GM18502 (cell line): Measurements from ENCODE around the gene ULK4.

ENCODE experiments used
- ATAC-seq: cut with Tn5 transposase; IDR thresholded peaks from one replicate; pipeline ENCODE4 v1.9.1; 2021; ENCODE audit warnings: mild to moderate bottlenecking; ENCODE audit not compliant: unreplicated experiment, poor library complexity

The ULK4 gene

GRCh38 chr3:41213588-41213987, 748.3 kb downstream of the ULK4 start:
- ATAC-seq: no peak

GRCh38 chr3:41212088-41212487, 749.8 kb downstream of the ULK4 start:
- no peak for ATAC-seq

GRCh38 chr3:41210966-41211365, 750.9 kb downstream of the ULK4 start:
- no peak for ATAC-seq

DNA sequence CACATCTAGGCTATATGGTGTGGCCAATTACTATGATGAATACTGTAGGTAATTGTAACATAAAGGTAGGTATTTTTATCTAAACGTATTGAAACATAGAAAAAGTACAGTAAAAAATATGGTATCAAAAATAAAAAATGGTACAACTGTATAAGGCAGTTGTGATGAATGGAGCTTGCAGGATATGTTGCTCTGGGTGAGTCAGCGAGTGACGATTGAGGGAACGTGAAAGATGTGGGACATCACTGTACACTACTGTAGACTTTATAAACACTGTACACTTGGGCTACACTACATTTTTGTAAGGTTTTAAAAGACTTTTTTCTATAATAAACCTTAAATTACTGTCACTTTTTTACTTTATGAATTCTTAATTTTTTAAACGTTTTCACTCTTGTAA, 752.3 kb downstream of the ULK4 start:
- no peak for ATAC-seq

GRCh38 chr3:41208507-41209220, 753.2 kb downstream of the ULK4 start:
- no peak for ATAC-seq

DNA sequence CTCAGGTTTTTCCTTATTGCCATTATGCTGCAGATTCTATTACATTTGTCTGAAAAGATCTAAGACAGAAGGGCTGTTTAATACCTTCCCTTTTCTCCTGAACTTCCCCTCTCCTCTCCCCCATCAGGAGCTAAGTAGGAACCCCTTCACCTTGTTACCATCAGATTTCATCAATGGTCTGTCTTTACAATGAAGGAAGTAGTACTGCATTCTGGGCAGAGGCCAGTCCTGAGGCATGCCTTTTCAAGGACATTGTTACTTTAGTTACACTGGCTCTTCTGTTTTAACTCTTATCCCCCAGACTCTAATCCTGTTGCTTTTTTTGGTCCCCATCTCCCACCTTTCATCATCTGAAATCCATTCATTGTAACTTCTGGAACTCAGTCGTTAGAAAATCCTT, 754.5 kb downstream of the ULK4 start:
- no peak for ATAC-seq

- ATAC-seq: no peak
Observed at GRCh38 chr3:41205591-41205990, 756.3 kb downstream of the ULK4 start.

GRCh38 chr3:41204369-41204768, 757.5 kb downstream of the ULK4 start:
- no peak for ATAC-seq

DNA sequence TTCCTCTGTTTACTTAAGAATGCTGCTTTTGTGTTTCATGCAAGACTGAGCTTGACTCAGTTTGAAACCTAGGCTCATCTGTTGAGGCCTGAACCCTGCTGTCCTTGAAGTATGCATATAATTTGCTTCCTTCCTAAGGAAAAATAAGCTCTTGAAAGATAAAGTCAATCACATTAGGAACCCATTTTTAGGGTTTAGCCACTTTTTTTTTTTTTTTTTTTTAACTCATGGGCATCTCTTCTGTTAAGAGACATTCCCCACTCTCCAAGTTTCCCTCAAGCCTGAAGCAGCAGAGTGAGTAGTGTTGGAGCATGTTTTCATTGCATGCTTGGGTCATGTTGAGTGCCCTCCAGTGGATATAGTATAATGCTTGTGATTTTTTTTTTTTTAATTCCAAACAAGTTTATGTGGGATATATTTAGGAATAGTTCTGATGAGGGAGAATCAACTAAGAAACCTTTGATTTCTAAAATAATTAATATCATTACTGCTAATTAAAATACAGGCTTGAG, 759.0 kb downstream of the ULK4 start:
- no peak for ATAC-seq

GRCh38 chr3:41202075-41202833, 759.6 kb downstream of the ULK4 start:
- ATAC-seq: no peak

GRCh38 chr3:41200669-41201021, 761.3 kb downstream of the ULK4 start:
- no peak for ATAC-seq

DNA sequence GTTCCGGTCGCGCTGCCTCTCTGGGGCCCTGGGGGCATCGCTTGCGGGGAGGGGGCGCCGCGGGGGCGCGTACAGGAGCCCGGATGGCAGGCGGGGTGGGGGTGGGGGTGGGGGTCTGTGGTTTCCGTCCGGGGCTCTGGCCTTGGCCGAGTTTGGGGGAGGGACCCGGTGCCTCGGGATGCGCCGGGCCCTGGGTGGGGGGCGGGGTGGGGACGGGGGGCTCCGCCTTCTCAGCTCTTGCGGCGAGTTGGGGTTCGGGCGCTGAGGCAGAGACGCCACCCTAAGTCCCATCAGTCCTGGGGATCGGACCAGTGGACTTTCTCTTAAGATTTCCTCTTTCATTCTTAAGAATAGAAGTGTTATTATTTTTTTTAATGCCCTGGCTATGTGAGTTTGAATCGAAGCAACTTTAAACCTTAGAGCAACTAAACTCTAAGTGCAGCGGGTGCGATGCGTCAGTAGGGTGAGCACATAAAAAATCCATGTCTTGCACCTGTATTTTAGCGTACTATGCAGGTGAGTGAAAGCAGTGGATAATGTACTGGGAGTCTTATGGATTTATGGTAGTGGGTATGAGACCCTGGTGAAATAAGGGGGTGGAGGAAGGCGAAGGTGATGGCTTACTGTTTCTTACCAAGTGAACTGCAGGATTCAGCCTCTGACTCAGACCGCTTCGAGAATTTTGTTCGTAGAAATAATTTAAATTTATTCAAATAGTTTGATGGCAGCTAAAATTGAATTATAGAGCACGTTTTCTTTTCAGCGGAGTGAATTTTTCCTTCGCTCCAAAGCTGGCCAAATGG, 761.8 kb downstream of the ULK4 start:
- ATAC-seq: no peak

DNA sequence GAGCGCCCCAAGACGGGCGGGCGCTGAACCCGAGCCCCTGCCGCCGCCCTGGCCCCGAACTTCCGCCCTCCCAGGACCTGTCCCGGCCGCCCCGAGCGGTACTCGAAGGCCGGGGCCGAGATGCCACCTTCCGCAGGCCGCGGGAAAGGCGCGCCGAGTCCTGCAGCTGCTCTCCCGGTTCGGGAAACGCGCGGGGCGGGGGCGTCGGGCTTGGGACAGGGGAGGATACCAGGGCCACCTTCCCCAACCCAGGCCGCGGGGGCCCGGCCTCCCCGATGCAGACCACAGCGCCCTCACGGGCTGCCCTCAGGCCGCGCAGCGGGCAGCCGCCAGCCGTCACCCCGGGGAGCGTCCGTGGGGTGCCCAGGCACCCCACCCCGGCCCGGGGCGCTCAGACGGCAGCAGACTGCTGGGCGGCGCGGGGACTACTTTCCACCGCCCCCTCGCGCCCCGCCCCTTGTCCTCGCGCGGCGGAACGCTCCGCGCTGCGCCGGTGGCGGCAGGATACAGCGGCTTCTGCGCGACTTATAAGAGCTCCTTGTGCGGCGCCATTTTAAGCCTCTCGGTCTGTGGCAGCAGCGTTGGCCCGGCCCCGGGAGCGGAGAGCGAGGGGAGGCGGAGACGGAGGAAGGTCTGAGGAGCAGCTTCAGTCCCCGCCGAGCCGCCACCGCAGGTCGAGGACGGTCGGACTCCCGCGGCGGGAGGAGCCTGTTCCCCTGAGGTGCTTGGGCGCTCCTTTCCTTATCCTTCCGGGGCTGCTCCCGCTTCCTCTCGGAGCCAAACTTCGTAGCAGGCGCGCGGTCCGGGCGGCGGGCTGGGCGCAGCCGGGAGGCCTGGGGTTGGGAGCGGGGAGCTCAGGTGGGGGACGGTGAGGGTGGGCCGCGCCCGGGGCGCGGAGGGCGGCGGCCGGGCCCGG, 762.7 kb downstream of the ULK4 start, which contains the start of gene CTNNB1:
TSS of gene CTNNB1 (plus strand) at position 556 of the 916 bp plus-strand sequence. CDS start 24,564 bp downstream, outside the sequence.
- peak; percentile 74 for ATAC-seq

GRCh38 chr3:41198526-41198925, 763.4 kb downstream of the ULK4 start:
- peak; percentile 9 for ATAC-seq

DNA sequence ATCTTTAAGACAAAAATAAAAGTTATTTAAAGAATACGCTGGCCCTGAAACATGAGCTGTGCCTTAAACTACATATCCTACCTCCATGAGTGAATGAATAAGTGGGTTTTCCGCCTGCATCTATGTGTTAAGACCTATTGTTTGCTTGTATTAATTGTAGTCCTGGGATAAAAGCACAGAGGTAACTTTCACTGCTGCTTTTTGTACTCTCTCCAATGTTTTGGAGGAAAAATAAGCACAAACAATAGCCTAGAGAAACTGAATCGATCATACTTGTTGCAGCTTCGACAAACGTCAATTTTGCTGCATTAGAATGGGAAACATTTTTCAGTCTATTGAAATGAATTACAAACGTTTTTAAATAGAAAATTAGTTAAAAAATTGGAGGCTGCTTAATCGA, 763.9 kb downstream of the ULK4 start:
- no peak for ATAC-seq
